ENCODE measurements around the gene CBFA2T2.
"Not testable (repeated sequence)": the region's sequence is repeated elsewhere in the genome, so short reads cannot be mapped to it uniquely, and the experiment has no call there.

Gene CBFA2T2

DNA sequence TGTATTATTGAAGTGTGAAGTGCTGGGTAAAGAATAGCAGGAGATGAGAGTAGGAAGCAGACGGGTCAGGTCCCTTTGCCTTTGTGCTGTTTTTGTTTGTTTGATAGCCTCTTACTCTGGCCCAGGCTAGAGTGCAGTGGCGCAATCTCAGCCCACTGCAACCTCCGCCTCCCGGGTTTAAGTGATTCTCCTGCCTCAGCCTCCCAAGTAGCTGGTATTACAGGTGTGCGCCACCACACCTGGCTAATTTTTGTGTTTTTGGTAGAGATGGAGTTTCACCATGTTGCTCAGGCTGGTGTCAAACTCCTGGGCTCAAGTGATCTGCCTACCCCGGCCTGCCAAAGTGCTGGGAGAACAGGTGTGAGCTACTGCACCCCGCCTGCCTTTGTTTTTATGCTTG is 18.1 kb downstream of the CBFA2T2 start:
- not testable (repeated sequence) for DNase-seq

DNA sequence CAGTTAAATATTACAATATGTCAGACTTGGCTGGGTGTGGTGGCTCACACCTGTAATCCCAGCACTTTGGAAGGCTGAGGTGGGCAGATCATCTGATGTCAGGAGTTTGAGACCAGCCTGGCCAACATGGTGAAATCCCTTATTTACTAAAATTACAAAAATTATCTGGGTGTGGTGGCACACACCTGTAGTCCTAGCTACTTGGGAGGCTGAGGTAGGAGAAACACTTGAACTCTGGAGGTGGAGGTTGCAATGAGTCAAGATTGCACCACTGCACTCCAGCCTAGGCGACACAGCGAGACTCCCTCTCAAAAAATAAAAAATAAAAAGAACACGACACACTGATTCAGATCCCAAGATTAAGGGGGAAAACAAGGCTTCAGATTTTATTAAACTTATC is 19.2 kb downstream of the CBFA2T2 start:
- not testable (repeated sequence) for DNase-seq

DNA sequence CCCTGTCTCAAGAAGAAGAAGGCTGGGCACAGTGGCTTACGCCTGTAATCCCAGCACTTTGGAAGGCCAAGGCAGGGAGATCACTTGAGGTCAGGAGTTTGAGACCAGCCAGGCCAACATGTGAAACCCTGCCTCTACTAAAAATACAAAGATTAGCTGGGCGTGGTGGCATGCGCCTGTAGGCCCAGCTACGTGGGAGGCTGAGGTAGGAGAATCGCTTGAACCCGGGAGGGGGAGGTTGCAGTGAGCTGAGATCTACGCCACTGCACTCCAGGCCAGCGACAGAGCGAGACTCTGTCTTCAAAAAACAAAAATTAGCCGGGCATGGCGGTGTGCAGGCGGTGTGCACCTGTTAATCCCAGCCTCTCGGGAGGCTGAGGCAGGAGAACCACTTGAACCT is 22.0 kb downstream of the CBFA2T2 start:
- not testable (repeated sequence) for DNase-seq

DNA sequence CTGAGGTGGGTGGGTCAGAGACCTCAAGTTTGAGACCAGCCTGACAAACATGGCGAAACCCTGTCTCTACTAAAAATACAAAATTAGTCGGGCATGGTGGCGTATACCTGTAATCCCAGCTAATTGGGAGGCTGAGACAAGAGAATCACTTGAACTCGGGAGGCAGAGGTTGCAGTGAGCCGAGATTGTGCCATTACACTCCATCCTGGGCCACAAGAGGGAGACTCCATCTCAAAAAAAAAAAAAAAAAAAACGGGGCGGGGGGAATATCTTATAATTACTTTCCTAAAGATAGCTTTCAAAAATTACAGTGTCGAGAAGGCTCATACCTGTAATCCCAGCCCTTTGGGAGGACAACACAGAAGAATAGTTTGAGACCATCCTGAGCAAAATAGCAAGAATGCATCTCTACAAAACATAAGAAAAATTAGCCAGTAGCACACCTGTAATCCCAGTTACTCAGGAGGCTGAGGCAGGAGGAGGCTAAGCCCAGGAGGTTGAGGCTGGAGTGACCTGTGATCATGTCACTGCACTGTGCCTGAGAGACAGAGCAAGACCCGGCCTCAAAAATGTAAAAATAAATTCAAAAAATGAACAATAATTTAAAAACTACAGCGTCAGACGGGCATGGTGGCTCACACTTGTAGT is 25.8 kb downstream of the CBFA2T2 start:
- no peak for DNase-seq

DNA sequence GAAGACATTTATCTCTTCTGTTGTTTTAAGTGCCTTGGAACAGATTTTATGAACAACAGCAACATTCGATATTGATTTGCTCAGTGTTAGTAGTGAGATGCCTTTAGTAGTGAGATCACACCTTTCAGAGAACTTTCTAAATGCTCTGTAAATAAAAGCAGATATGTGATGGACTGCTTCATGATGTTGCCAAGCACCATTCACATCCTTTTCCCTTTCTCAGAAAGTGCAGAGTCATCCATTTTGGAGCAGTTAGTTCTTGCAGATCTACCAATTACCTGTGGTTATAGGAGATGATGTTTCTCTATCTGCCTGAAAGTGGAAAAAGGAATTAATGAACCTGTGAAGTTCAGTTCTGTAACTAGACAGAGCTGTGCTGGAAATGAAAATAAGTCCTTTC is 27.0 kb downstream of the CBFA2T2 start:
- DNase-seq: no peak

DNA sequence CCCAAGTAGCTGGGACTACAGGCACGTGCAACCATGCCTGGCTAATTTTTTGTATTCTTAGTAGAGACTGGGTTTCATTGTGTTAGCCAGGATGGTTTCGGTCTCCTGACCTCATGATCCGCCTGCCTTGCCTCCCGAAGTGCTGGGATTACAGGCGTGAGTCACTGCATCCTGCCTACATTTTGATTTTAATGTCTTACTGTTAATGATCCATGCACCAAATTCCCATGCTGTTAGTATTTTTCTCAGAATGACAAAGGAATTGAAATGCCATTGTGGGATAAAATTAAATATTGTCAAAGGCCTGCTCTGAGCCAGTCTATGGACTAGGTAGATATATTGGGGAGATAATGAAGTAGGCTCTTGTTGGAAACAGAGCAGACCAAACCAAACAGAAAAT is 28.2 kb downstream of the CBFA2T2 start:
- no peak for DNase-seq

DNA sequence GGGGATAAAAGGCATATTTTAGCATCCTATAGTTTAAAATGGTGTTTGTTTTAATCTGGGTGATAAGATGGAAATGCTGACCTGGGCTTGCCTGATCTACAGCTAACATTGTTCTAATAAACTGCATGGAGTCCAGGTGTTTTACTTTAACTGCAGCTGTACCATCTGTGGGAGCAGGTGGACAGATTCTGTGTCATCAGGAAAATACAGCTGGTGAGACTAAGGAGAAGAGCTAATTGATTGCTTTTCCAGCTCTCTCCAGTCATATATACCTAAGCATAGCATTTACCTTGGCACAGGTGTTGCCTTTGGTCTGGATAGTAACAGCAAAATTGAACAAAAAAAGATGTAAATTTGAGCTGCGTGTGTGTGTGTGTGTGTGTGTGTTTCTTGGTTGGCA is 31.6 kb downstream of the CBFA2T2 start:
- DNase-seq: no peak

DNA sequence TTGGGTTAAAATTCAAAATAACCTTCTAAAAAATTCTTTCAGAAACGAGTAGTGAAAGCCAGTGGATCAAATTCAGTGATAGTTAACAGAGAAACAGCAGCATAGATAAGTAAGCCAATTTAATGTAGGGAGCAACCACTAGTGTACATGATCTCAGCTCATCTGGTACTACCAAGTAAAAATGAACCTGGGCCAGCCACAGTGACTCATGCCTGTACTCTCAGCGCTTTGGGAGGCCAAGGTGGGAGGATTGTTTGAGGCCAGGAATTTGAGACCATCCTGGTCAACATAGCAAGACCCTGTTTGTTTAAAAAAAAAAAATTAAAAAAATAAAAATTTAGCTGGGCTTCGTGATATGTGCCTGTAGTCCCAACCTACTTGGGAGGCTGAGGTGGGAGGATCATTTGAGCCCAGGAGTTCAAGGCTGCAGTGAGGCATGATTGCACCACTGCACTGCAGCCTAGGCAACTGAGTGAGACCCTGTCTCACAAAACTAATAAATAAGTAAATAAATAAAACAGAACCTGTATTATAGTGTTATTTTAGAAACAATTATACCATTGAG is 32.4 kb downstream of the CBFA2T2 start:
- DNase-seq: no peak

DNA sequence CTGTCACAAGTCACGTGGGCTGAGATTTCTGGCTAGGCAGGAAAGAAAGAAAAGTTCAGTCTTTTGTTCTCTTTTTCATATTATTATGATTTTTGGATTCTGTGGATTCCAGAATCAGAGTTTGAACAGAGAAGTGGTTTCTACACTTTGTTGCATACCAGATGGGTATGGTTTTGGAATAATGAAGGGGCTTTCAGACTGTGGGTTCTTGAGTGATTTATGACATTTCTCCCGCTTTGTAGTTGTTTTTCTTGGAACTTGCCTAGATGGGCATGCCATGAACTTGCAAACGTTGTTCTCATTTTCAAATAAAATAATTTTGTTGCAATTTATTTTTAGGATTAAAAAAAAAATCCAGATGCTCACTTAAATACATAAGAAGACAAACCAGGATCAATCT is 34.4 kb downstream of the CBFA2T2 start:
- no peak for DNase-seq

DNA sequence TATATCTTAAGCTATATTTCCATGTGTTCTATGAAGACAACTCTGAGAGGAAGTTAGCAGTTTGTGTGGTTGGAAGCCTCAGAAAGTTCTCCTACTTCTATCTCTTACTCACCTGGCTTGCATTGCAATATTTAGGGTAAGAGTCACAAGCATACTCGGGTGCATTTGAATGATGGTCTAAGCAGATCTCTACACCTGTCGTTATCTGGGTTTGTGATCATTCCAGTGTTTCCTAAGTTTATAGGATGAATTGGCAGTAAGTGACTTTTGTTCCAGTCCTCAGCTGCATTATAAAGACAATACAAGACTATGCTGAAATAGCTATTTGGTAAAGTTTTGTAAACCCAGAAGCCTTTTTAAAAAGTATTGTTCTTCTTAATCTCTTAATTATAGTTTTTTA is 36.9 kb downstream of the CBFA2T2 start:
- DNase-seq: no peak

DNA sequence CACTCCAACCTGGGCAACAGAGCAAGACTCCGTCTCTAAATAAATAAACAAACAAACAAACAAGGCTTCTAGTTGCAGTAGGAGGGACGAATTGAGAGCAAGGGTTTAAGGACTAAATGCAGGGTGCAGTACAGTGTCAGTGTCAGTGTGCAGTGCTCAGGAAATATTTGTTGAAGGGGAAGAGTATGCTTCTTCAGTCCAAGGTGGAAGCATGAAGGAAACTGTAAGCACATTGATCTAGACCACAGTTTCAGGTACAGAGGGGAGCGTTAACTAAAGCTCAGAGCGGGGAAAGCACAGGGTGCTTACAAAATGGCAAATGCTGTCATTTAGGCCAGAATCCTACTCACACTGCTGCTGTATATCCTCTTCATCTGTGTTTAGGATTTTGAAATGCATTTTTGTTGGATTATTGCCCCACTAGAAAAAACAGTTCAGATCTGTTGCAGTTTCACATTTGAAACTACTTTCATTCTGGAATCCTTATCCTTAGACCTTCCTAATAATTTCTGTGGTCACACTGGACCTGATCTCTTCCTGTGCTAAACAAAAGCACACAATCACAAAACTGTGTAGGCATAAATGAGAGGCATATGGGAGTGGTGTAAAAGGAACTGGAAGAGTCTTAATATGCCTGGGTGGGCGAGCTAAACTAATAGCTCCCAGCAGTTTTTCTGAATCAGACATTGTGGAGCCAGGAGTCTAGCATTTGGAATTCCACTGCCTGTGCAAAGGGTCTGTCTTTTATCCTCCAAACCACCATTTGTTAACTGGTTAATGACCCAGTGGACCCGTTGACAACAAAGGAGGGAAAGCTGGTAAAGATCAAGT is 41.4 kb downstream of the CBFA2T2 start:
- no peak for DNase-seq

DNA sequence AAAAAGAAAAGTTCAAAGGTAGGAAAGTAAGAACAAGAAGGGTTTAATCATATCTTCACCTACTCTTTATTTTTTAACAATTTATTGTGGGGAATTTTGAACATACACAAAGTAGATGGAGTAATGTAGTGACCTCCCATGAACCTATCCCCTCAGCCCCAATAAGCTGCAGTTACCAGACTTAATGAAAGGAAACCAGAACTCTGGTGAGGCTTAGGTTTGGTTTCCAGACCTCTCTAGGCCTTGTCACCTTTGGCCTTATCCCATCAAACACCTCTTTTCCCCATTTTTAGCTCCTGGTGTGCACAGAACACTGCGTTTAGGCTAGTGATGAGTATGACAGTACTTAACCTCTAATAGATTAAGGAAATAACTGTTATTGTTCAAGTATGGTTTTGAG is 42.0 kb downstream of the CBFA2T2 start:
- no peak for DNase-seq

DNA sequence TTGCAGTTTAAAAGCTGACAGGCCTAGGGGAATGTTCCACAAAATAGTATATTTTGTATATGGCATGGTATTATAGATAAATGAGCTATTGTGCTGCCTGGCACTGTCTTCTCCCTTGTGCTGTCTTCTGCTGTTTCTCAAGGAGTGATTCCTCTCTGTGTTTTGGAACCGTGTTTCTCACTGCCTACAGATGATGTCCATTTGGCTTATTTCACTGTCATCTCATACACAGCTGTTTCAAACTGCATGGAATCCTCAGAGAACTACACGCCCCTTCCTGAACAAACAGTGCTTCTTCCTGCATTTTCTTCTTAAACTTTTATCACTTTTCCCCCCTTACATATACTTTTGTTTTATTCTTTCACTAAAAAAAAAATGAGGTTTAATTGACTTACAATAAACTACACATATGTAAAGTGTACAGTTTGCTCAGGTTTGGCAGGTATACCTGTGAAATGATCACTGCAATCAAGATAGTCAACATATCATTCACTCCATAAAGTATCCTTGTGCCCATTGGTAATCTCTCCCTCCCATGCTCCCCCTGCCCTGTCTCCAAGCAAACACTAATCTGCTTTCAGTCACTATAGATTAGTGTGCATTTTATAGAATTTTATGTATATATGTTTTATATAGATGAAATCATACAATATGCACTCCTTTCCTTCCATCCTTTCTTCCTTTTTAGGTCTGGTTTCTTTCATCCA is 43.0 kb downstream of the CBFA2T2 start:
- DNase-seq: no peak

DNA sequence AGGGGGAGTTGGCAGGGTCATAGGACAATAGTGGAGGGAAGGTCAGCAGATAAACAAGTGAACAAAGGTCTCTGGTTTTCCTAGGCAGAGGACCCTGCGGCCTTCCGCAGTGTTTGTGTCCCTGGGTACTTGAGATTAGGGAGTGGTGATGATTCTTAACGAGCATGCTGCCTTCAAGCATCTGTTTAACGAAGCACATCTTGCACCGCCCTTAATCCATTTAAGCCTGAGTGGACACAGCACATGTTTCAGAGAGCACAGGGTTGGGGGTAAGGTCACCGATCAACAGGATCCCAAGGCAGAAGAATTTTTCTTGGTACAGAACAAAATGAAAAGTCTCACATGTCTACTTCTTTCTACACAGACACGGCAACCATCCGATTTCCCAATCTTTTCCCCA is 45.8 kb downstream of the CBFA2T2 start:
- DNase-seq: not testable (repeated sequence)

DNA sequence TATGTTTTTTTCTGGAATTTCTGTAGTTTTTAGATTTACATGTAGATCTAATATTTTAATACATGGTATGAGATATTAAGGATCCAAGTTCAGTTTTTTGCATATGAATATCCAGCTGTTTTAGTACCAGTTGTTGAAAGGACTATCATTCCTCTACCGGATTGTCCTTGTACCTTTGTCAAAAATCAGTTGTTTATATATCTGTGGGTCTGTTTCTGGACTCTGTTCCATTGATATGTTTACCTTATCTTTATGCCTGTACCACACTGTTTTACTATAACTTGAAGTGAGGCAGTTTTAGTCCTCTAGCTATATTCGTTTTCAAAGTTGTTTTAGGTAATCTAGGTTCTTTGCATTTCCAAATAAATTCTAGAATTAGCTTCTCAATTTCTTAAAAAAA is 47.7 kb downstream of the CBFA2T2 start:
- no peak for DNase-seq

DNA sequence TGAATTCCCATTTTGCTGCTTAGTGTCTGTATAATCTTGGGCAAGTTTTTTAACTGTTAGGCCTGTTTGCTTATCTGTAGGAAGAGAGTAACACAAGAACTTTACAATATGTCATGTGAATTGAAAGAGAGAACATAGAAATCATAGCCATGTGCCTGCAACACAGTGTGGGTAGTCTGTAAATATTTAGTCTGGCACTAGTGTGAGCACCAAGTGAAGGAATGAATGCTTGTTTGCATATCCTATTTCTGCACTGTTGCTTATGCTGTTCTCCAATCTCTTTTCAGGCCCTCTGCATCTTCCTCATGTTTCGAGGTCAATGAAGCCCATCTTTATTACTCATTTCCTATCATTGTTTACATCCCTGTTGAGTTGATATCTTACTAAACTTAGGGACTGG is 49.2 kb downstream of the CBFA2T2 start:
- no peak for DNase-seq

DNA sequence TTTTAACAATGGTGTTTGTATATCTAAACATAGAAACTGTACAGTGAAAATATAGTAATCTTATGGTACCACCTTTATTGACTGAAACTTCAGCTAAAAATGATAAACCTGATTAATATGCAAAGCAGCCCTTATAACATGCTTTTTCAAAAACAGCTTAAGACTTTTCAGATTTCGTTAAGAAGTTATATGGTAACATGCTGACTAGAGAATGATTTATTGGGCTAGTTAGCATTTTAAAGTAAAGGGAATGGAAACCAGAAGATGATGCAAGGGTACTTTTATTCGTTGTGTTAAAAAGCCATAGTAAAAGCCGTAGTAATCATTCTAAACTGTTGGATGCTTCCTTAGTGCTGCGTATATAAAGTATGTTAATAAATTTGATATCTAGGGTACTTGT is 50.5 kb downstream of the CBFA2T2 start:
- DNase-seq: no peak

DNA sequence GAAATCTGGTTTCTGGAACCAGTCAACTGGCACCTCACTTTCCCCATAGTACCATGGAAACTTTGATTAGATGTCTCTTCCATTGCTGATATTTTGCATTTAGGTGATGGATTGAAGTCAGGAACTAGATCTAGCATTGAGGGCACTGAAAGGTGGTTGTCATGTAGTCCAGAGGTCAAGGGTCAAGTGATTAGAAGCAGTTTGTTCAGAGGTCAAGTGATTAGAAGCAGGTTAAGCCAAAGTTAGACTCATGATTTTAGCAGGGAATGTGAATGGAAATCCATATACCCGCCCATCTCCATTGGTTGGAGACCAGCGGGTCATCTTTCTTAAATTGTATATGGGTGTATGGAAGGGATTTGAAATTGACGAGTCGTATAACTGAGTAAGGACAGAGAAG is 51.2 kb downstream of the CBFA2T2 start:
- no peak for DNase-seq

DNA sequence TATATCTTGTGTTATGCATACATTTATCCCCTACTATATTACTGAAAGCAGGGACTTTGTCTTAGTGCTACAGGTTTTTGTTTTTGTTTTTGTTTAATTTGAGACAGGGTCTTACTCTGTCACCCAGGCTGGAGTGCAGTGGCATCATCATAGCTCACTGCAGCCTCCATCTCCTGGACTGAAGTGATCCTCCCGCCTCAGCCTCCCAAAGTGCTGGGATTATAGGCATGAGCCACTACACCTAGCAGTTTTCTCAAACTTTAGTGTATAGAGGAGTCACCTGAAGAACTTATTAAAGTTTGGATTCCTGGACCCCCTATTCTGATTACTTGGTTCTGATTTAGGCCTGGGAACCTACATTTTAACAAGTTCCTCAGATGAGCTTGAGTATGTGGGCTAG is 51.9 kb downstream of the CBFA2T2 start:
- no peak for DNase-seq

DNA sequence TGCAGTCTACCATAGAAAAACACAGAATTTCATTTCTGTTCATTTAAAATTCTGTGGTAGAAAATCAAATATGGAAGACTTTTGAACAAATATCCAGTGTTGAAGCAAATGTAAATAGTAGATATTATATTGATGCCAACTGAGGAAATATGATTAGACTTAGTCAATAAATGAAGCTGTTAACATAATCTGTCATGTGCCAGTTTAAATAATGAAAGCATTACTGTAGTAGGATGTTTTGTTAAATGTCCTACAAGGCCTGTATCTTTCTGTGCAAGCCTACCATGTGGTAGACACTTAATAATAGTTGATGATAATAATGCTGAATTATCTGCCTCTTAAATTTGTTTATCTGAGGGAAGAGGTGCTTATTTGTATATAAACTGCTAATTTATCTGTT is 55.9 kb downstream of the CBFA2T2 start:
- no peak for DNase-seq

DNA sequence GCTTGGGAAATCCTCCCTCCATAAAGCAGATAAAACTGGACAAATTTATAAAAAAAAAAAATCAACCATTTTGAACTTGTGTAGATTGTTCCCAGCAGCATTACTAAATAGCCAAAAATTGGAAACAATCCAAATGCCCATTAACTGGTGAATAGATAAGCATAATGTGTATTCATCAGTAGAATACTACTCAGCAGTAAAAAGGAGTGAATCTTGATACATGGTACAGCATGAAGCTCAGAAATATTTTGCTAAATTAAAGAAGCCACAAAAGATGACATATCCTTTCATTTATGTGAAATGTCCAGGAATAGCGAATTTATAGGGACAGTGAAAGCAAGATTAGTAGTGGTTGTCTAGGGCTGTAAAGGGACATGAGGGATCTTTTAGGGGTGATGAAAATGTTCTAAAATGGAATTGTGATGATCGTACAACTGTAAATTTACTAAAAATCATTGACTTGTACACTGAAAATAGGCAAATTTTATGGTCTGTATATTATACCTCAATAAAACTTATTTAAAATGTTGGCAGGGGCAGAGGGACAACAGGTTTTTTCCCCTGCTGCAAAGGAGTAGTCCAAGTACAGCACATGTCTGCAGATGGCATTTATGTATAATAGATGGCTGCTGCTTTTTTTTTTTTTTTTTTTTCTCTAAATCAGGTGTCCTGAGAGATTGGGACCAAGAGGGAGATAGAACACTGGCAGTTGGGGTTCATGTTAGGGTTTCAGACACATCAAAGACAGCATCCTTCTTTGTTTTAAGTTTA is 59.5 kb downstream of the CBFA2T2 start:
- no peak for DNase-seq

DNA sequence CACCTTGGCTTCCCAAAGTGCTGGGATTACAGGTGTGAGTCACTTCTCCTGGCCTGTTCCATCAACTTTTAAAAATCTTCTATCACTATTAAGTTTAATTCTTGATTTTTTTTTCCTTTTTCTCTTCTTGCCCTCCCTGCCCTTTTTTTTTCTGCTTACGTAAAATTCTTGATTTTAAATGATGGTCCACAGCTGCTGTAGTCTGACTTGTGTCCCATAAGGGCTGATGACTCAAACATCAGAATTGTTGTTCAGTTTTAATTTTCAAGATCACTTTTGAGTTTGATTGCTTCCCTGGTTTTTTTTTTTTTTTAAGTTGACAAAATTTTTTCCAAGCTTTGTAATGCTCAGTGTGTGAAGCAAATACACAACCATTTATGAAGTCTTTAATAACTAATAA is 61.9 kb downstream of the CBFA2T2 start:
- DNase-seq: no peak

DNA sequence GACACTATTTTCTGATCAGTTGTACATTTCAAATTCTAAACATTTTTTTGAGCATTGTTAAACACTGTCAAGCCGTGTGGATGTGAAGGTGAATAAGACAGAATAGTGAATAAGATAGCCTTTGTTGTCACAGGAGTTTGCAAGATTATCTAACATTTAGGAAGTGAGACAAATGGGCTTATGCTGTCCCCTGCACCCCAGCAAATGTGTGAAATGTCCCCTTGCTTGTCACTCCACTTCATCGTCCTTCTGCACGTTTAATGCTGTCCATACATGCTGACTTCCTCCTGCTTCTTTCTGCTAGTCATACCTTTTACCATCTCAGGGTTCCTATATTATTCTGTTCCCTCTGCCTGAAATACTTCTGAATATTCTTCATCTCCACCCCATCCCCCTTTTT is 62.6 kb downstream of the CBFA2T2 start:
- DNase-seq: no peak
